Colonic mucosa (tissue), 4 donors: ENCODE measurements around the gene RPS6KA4. TPM values are rescaled to one million over a fixed set of nuclear protein-coding genes. Genes with fewer than 3 reads are reported as not detected.
"Not testable (repeated sequence)": the region's sequence is repeated elsewhere in the genome, so short reads cannot be mapped to it uniquely, and the experiment has no call there.

Source experiments
- DNase-seq: peaks from one replicate; pipeline ENCODE4 v3.0.0-alpha.2; 2020
- H3K27ac ChIP-seq: fragments of 200-600 bp; one replicate; pipeline ENCODE4 v1.8.0; 2021
- H3K27me3 ChIP-seq: fragments of 200-600 bp; one replicate; pipeline ENCODE4 v1.8.0; 2021
- H3K36me3 ChIP-seq: fragments of 200-600 bp; one replicate; pipeline ENCODE4 v1.8.0; 2021
- H3K4me1 ChIP-seq: fragments of 200-600 bp; one replicate; pipeline ENCODE4 v1.8.0; 2021; ENCODE audit warnings: mild to moderate bottlenecking
- H3K4me3 ChIP-seq: fragments of 200-600 bp; one replicate; pipeline ENCODE4 v1.8.0; 2021
- H3K9ac ChIP-seq, 2 donors: one replicate each; pipeline ENCODE4 v1.7.0; 2013; ENCODE audit warnings: control low read depth in 2 of 2, low read depth in 2 of 2, low read length in 2 of 2
- H3K9me3 ChIP-seq: fragments of 200-600 bp; one replicate; pipeline ENCODE4 v1.8.0; 2021
- intact Hi-C: fragments of 100-400 bp; cut with DNase I; formaldehyde crosslinking; loops from one replicate; pipeline ENCODE4 v1.14.1; 2022
- total RNA-seq, 2 donors: library from RNA; stranded (reverse); fragmentation: NEBNext Ultra II Directional in 1 of 2; extraction: Animal tissue kit (Norgen Biotek cat#: 25700) in 1 of 2; gene quantifications; one replicate each; pipeline ENCODE4 v1.2.1, GENCODE V29; 2021
- TF ChIP-seq, protein P1 (sequence below): fragments of 200-600 bp; IDR thresholded peaks from one replicate; pipeline ENCODE4 v1.8.0; 2022; ENCODE audit warnings: antibody characterized with exemption, mild to moderate bottlenecking
- donor health status: healthy.
- donor health status: DM: no; HTN: no; CAD: no.
- donor health status: DM: no; HTN: no; CAD: no.

RPS6KA4 gene
- 10 to 100 TPM; 28.9 to 59.1 TPM for total RNA-seq

DNA sequence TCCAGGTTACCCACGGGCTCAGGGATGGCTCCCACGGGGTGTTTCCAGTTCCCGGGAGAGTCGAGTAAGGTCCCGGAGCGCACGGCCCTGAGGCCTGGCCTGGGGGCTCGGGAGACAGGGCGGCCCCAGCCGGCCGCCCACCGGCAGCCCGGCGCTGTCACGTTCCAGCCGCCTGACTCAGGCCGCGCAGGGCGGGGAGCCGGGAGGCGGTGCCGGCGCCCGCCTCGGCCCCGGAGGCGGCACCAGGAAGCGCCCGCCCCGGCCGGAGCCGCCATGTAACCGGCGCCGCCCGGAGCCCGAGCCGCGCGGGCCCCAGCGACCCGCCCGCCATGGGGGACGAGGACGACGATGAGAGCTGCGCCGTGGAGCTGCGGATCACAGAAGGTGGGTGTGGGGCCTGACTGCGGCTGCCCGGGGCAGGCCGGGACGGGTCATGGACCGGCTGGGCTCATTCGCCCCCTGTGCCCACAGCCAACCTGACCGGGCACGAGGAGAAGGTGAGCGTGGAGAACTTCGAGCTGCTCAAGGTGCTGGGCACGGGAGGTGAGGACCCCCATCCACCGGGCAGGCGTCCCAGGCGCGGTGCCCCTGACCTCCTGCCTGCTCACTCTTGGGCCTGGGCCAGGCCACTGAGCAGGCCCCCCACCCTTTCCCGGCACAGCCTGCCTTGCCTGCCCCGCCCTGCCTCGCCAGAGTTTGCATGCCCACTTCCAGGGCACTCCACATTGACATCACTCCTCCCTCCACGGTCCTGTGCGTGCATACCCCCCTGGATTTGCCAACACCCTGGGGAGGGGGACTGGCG lies at the start of gene RPS6KA4:
RPS6KA4 (plus strand) TSS at position 256 of the 805 bp plus-strand sequence; CDS start at position 330, 74 bp downstream.
- Histone ChIP-seq H3K36me3 (no peaks in the 10 kb centered on the region), H3K4me1 (peaks cover 23% of the 10 kb centered on the region), H3K27me3 (no peaks in the 10 kb centered on the region), H3K27ac (peak within 1 kb of the TSS; percentile 75), H3K9me3 (no peaks in the 10 kb centered on the region), H3K9ac (peak within 1 kb of the TSS; percentile 97 to 99), H3K4me3 (peak within 1 kb of the TSS; percentile 93)
- intact Hi-C loops, result loop anchor here (5.0 kb wide), 1 partner anchor 42 kb away; the partner anchor contains the start of genes PRDX5 and TRMT112
- peak; percentile 61 for DNase-seq
- TF ChIP-seq, protein P1, sequence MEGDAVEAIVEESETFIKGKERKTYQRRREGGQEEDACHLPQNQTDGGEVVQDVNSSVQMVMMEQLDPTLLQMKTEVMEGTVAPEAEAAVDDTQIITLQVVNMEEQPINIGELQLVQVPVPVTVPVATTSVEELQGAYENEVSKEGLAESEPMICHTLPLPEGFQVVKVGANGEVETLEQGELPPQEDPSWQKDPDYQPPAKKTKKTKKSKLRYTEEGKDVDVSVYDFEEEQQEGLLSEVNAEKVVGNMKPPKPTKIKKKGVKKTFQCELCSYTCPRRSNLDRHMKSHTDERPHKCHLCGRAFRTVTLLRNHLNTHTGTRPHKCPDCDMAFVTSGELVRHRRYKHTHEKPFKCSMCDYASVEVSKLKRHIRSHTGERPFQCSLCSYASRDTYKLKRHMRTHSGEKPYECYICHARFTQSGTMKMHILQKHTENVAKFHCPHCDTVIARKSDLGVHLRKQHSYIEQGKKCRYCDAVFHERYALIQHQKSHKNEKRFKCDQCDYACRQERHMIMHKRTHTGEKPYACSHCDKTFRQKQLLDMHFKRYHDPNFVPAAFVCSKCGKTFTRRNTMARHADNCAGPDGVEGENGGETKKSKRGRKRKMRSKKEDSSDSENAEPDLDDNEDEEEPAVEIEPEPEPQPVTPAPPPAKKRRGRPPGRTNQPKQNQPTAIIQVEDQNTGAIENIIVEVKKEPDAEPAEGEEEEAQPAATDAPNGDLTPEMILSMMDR, result no peak

DNA sequence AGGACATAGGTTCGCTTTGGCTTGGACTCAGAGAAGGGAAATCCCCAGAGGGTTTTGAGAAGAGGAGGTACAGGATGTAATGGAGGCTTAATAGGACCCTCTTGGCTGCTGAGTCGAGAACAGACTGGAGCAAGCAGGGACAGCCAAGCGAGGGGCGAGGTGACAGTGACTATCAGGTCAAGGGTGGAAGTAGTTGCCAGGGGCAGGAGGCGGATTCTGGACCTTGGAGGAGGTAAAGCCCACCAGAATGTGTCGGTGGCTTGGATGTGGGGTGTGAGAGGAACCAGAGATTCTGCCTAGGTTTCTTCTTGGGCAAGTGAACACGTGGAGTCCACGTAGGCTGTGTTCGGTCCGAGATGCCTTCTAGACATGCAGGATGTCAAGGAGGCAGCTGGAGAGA lies 46.0 kb upstream of the RPS6KA4 start:
- no peaks in the 10 kb centered on the region for H3K27me3 ChIP-seq
- peak overlapping the region; percentile 12 for H3K27ac ChIP-seq
- no peak for DNase-seq
- TF ChIP-seq, protein P1, result no peak
- no peaks in the 10 kb centered on the region for H3K9me3 ChIP-seq
- H3K4me3 ChIP-seq, result no peak overlapping the region
- peak overlapping the region in 1 of 2 donors; percentile 1 for H3K9ac ChIP-seq
- peaks cover 12% of the 10 kb centered on the region for H3K4me1 ChIP-seq
- intact Hi-C loops, result no loop called here
- no peaks in the 10 kb centered on the region for H3K36me3 ChIP-seq

DNA sequence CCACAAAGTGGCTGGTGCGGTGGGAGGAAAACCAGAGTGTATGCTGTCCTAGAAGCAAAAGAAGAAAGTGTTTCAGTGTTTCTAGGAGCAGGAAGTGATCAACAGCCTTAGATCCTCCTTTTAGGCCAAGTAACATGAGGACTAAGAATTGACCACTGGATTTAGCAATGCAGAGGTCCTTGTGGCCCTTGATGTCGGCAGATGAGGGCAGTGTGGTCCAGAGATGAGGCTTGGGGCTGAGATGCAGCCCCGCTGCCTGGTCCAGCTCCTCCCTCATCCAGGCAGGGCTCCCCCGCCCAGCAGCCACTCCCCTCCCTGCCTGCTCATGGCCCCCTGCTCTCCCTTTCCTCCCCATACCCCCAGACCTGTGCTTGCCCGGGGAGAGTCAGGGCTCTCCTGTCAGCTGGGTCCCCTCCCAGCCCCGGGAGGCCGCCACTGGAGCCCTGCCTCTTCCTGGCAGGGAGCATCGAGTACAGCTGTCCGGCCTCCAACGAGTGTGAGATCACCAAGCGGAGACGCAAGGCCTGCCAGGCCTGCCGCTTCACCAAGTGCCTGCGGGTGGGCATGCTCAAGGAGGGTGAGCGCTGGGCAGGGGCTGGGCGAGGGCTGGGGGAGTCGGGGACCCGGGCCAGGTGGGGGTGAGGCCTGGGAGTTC lies 45.3 kb upstream of the RPS6KA4 start:
- H3K4me1 ChIP-seq, result peaks cover 12% of the 10 kb centered on the region
- DNase-seq, result no peak
- no peaks in the 10 kb centered on the region for H3K36me3 ChIP-seq
- TF ChIP-seq, protein P1, result no peak
- H3K4me3 ChIP-seq, result no peak overlapping the region
- intact Hi-C loops, result no loop called here
- H3K9me3 ChIP-seq, result no peaks in the 10 kb centered on the region
- H3K9ac ChIP-seq, result peak overlapping the region; percentile 1 to 3
- peak overlapping the region; percentile 12 for H3K27ac ChIP-seq
- no peaks in the 10 kb centered on the region for H3K27me3 ChIP-seq

DNA sequence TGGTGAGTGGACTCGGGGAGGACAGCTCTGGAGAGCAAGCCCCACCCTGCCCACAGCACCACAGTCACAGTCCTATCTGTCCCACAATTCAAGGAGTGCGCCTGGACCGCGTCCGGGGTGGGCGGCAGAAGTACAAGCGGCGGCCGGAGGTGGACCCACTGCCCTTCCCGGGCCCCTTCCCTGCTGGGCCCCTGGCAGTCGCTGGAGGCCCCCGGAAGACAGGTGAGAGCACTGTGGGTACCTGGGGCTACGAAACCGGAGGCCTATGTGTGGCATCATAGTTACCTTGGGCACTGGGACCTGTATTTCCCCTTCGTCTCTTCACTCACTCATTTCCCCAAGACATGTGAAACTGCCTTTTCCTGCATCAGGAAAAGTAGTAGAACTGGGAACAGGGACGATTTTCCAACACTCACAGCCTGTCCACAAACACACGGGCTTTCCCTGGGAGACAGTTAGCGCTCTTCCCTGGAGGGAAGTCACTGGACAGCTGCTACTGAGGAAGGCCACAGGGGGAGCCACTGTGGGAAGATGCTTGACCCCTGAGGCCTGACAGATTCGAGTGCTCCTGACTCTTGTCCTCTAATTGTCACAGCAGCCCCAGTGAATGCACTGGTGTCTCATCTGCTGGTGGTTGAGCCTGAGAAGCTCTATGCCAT lies 44.7 kb upstream of the RPS6KA4 start:
- no peak overlapping the region for H3K4me3 ChIP-seq
- H3K9ac ChIP-seq, result peak overlapping the region in 1 of 2 donors; percentile 3
- peak overlapping the region; percentile 12 for H3K27ac ChIP-seq
- intact Hi-C loops, result no loop called here
- no peak for DNase-seq
- no peaks in the 10 kb centered on the region for H3K36me3 ChIP-seq
- H3K27me3 ChIP-seq, result no peaks in the 10 kb centered on the region
- peaks cover 12% of the 10 kb centered on the region for H3K4me1 ChIP-seq
- TF ChIP-seq, protein P1, result no peak
- no peaks in the 10 kb centered on the region for H3K9me3 ChIP-seq

DNA sequence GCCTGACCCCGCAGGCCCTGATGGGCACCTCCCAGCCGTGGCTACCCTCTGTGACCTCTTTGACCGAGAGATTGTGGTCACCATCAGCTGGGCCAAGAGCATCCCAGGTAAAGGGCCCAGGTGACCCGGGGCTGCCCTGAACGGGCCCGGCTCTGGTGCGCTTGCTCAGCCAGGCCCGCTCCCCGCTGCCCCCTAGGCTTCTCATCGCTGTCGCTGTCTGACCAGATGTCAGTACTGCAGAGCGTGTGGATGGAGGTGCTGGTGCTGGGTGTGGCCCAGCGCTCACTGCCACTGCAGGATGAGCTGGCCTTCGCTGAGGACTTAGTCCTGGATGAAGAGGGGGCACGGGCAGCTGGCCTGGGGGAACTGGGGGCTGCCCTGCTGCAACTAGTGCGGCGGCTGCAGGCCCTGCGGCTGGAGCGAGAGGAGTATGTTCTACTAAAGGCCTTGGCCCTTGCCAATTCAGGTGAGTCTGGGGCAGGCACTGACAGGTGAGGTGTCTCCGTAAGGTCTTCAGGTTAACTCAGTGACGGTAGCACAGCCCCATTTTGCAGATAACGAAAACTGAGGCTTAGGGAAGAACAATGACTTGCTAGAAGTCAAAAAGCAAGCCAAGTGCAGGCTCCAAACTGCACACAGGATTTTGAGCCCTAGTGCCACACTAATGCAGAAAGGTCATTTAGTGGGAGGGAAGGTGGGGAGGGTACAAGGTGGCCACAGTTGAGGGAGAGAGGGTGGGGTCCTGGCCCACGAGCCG lies 44.0 kb upstream of the RPS6KA4 start:
- no peak overlapping the region for H3K4me3 ChIP-seq
- DNase-seq, result no peak
- no peak overlapping the region for H3K9ac ChIP-seq
- no peaks in the 10 kb centered on the region for H3K36me3 ChIP-seq
- peaks cover 12% of the 10 kb centered on the region for H3K4me1 ChIP-seq
- H3K27ac ChIP-seq, result no peak overlapping the region
- no peaks in the 10 kb centered on the region for H3K27me3 ChIP-seq
- H3K9me3 ChIP-seq, result no peaks in the 10 kb centered on the region
- intact Hi-C loops, result loop anchor here (5.0 kb wide), 1 partner anchor 42 kb away; the partner anchor contains the start of gene RPS6KA4
- TF ChIP-seq, protein P1, result no peak

DNA sequence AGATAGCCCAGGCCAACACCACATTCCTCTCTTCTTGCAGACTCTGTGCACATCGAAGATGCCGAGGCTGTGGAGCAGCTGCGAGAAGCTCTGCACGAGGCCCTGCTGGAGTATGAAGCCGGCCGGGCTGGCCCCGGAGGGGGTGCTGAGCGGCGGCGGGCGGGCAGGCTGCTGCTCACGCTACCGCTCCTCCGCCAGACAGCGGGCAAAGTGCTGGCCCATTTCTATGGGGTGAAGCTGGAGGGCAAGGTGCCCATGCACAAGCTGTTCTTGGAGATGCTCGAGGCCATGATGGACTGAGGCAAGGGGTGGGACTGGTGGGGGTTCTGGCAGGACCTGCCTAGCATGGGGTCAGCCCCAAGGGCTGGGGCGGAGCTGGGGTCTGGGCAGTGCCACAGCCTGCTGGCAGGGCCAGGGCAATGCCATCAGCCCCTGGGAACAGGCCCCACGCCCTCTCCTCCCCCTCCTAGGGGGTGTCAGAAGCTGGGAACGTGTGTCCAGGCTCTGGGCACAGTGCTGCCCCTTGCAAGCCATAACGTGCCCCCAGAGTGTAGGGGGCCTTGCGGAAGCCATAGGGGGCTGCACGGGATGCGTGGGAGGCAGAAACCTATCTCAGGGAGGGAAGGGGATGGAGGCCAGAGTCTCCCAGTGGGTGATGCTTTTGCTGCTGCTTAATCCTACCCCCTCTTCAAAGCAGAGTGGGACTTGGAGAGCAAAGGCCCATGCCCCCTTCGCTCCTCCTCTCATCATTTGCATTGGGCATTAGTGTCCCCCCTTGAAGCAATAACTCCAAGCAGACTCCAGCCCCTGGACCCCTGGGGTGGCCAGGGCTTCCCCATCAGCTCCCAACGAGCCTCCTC lies 43.1 kb upstream of the RPS6KA4 start:
- not testable (repeated sequence) for DNase-seq, H3K4me3 ChIP-seq, H3K9ac ChIP-seq, H3K9me3 ChIP-seq, H3K36me3 ChIP-seq, H3K27me3 ChIP-seq
- intact Hi-C loops, result loop anchor here (5.0 kb wide), 1 partner anchor 41 kb away; the partner anchor contains the start of gene RPS6KA4
- Histone ChIP-seq H3K4me1 (peaks cover 12% of the 10 kb centered on the region), H3K27ac (peak overlapping the region; percentile 99)
